ENCODE measurements around the gene CHRNA3.

CHRNA3 gene

DNA sequence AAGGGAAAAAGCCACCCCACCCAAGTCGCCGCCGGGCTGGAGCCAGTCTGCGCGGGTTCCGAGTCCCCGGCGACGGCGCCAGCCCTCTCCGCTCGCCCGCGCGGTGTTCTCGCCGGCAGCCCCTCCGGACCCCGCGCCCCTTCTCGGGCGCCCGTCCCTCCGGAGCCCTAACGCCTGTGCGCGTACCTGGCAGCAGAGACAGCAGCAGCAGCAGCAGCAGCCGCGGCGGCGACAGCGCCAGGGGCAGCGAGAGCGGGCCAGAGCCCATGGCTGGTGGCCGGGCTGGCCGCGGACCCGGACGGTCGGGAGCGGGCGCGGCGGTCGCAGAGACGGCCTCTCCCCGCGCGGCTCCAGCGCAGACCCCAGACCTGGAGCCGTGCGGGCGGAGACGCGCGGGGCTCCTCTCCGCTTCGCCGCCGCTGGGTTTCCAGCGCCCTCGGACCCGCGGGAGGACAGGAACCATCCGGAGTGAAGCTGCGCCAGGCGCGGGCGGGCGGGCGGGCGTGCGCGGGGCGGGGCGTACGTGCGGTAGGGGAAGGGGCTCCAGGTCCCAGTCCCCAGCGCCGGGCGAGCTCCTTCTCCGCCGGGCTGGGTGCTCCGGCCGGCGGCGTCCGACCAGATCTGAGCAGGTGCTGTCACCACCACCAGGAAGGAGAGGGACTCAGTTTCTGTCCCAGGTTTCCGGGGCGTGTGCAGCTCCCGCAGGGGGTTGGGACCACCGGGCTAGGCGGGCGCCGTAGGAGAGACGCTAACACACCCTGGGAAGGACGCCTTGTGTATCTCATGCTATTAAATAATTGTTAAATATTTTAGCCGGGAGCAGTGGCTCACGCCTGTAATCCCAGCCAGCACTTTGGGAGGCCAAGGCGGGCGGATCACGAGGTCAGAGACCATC lies at the start of gene CHRNA3:
Gene CHRNA3, minus strand, starts transcription at position 470 of the 895 bp plus-strand sequence. Its CDS starts 202 bp downstream, at position 268.
- DNase-seq = no peak

DNA sequence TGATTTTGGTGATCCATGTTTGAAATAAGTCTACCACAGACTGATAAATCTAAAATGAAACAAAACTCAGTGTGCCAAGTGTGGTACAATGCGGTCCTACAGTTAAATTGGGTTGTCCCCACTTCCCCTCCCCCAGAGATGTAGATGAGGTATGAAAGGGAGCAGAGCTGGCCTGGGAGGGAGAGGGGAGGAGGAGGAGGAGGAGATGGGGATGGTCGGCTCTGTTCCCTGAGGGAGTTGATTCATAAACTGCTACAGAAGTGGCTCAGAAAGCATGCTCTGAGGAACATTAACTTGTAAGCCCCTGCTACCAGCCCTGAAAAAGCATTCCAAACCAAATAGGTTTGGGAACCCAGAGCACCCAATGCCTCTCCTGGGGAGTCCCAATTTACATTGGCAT lies 48.2 kb upstream of the CHRNA3 start:
- no peak for DNase-seq

DNA sequence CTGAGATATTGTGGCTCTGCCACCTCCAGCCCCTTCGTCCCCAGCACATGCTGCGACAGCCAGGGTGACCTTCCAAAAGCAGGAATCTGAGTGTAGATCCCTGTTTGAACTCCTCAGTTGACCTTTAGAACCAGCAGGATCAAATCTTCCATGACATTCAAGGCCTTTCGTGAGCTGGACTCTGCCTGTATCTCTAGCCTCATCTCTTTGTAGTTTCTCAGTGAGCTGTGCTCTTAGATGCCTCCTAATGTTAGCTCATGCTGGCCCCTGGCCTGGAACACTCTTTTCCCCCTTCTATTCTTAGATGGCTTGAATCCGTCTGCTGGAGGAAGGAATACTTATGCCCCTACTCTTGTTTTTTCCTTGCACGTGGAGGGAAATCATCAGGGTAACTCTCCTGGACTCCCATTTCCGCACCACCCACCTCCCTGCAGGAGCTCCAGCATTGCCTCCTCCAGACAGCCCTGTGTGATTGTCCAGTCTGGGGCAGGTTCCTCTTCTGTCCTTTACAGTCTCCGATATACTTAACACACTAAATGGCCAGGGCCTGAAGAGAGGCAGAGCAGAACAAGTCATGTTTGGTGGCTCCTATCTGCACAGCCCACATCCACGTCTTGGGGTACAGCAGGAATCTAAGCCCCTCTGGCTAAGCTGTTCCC lies 46.9 kb upstream of the CHRNA3 start:
- no peak for DNase-seq

DNA sequence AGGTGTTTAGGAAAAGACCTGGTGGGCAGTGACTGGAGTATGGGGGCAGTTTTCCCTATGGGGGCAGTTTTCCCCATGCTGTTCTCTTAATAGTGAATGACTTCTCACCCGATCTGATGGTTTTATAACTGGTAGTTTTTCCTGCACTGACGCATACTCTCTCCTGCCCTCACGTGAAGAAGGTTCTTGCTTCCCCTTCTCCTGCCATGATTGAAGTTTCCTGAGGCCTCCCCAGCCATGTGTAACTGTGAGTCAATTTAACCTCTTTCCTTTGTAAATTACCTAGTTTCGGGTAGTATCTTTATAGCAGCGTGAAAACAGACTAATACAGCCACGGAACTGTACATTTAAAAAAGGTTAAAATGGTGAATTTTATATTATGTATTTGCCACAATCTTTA lies 45.2 kb upstream of the CHRNA3 start:
- DNase-seq = no peak

DNA sequence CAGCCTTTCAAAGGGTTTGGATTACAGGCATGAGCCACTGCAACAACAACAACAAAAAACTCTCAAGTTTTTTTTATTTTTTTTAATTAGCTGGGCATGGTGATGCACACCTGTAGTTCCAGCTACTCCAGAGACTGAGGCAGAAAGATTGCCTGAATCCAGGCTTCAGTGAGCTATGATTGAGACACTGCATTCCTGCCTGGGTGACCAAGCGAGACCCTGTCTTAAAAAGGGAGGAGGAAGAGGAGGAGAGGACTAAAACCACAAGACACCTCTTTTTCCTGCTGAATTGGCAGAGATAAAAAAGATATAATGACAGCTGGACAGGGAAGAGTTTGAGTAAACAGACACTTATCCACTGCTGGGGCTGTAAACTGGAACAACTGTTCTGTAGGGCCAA lies 42.9 kb upstream of the CHRNA3 start:
- DNase-seq = no peak

DNA sequence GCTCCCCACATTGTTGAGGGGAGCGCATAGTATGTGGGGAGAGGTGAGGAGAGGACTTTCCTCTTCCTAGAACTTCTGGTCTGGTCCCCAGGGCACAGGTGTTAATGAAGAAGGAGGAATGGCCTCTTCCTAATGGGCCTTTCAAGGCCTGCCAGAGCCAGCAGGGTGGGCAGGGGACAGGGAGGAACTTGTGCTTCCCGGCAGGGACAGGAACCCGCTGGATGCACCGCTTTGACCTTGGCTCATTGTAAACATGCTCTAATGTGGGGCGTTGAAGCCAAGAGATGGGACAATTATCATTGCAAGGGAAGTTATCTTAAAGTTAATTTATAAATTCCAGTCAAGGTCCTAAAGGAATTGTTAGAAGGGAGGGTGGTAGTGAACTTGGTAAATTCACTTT lies 41.2 kb upstream of the CHRNA3 start:
- DNase-seq = no peak

DNA sequence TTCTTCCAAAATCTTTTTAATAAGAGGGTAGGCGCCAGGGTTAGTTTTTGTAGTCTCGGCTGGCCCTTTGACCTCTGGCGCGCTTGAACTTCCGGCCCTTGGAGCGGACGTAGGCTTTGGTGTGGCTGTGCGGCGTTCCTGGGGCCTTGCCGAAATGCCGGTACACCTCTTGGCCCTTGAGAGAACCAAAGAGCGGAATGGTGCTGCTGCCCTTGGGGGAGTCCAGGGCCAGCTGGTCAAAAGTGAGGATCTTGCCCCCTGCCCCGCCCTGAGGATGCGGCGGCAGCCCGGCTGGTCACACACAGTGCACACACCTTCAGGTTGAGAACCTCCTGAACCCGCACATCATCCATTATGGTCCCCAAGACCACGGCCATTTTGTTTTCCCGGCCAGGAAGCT lies 40.2 kb upstream of the CHRNA3 start:
- DNase-seq = no peak

DNA sequence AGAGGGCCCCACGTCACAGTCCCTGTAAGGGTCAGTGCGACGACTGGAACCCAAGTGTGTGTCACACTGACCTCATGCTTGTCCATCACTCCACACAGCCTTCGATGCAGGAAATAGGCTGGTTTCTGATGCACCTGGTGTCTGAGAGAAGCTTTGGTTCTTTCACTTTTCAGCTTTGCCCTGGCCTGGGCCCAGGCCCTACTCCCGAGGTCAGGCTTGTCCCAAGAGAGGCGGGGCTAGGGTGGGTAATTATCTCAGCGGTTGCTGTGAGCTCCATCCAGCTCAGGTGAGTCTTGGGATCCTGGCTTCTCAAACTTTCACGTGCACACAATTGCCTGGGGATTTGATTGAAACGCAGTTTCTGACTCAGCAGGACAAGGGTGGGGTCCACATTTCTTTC lies 39.8 kb upstream of the CHRNA3 start:
- DNase-seq = no peak

DNA sequence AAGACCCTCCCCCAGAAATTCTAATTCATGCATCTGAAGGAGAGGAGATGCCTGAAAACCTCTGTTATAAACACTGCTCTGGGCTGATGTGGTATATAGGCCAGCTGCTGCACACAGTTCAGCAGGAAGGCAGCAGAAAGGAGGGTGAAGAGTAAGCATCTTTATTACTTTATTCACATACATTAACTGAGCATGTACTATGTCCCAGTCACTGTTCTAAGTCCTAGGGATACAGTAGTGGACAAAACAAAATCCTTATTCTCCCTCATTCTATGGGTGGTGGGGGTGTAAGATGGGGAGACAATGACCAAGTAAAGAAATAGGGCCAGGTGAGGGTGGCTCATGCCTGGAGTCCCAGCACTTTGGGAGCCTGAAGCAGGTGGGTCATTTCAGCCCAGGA lies 38.0 kb upstream of the CHRNA3 start:
- DNase-seq = no peak

DNA sequence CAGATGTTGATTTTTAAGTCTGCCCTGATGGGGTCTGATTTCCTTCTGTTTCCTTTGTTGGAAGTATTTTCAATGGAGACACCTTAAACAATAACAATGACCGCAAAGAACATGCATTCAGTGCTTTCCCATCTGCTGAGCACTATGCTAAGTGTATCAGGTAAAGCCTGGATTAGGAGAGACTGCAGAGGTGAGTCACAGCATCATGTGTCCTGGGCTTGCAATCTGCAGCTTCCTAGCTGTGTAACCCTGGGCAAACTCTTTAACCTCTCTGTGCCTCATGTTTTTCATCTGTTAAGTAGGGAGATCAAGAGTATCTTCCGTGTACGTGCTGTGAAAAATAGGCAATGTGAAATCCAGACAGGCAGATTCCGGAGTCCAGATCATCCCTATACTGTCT lies 33.5 kb upstream of the CHRNA3 start:
- DNase-seq = no peak

DNA sequence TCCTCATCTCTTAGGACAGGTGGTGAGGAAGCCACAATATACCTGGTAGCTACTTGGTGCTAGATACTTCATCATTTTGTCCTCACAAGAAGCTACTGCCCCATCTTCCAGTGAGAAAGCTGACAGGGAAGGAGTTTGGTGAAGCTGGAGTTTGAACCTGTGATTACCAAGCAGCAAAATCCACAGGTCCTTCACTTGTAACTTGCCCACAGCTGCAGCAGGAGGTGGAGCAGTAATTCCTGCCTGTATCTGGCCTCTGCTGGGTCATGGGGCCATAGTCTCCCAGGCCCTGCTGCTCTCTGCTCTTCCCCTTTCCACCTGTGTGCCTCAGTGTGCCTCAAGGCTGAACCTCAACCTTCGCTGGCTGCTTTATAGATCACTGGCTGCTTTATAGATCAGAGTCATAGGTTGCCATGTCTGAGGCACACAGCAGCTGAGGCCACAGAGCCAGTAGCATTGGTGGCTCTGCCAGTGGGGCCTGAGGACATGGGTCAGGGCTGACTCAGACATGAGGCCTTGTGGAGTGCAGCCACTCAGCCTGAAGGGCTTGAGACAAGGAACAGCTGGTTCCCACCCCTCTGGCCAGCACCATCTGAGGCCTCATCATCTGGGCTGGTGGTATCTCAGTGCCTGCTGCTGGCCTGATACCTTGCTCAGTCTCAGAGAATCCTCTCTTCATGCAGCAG lies 31.3 kb upstream of the CHRNA3 start:
- no peak for DNase-seq

DNA sequence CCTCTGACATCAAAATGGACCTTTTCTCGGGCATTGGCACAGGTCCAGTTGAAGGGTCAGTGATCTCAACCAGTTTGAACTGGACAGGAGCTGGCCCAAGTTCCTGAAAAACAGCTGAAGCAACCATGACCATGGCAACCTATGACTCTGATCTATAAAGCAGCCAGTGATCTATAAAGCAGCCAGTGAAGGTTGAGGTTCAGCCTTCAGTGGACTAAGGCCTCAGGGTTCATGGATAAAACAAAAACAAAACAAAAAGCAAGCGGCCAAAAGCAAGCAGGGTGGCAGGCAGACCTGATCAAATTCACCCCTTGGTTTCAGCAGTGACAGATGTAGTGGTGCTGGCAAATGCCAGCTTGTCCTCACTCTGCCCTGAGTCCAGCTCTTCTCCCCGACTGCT lies 30.2 kb upstream of the CHRNA3 start:
- DNase-seq = no peak

DNA sequence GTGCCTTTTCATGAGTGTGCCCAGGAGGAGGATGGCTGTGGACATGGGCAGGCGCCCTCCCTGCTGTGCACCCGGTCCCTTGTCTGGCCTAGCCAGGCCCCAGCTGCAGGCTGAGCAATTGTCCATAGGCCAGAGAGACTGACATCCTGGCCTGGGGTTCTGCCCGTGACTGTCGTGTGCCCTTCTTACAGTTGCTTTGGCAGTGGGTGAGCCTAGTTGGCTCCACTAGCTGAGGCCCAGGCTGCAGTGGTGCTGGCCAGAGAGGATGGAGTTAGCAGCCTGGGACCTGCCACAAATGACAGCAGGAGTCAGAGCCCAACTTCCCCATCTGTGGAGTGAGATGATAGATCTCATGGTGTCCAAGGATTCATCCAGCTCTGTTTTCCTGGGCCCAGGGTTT lies 29.2 kb upstream of the CHRNA3 start:
- no peak for DNase-seq

DNA sequence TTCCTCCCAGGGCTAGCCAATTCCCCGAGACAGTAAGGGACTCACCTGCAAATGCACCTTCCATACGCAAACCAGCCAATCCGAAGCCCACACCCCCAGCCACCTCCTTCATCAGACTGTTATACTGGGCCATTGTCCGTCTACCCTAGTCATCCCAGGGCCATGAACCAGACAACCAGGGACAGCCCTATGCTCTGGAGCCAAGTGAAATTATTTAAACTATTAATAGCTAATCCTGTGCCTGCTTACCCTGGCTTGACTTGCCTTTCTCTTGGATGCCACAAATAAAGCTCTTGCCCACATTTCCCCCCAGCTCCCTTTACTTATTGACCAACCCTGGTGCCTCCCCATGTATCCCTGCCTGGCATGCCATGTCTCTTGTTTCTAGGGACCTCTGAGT lies 24.2 kb upstream of the CHRNA3 start:
- DNase-seq = no peak

DNA sequence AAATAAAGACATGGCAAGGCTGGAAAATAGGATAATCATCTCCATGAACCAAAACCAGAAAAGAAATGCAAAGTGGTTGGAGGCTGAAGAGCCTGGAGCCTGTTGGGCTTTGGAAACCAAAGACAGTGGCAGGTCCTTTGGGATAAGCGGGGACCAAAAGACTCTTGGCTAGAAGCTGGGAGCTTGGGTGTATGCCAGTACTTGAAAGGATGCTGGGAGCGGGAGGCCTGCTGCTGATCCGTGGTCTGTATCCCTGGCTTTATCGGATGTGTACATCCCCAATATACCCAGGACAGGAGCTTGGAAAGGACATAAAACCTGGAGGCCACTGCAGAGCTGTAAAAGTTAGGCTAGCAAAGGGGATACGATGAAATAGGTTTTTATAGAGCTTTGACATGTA lies 21.5 kb upstream of the CHRNA3 start:
- peak; percentile 34 for DNase-seq

DNA sequence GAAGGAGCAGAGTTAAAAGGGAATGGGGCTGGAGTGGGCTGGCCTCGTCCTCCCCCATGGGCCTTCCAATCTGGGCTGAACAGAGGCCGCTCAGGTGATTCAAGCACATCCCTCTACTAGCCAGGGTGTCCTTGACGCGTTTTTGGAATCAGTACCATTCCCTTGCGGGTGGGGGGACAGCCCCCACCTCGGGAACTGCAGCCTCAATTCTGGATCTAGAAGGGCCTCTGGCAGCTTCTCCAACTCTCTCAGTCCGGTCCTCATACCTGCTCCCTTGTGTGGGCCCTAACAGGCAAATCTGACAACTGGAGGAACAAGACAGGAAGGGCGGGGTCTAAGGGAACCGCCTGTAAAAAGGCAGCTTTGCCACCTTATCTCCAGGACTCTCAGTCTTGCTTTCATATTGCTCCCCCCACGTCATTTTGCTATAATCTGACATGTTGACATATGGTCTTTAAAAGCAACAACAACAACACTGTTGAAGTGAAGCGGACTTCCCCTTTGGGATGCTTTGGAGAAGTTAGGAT lies 21.0 kb upstream of the CHRNA3 start:
- DNase-seq = no peak

DNA sequence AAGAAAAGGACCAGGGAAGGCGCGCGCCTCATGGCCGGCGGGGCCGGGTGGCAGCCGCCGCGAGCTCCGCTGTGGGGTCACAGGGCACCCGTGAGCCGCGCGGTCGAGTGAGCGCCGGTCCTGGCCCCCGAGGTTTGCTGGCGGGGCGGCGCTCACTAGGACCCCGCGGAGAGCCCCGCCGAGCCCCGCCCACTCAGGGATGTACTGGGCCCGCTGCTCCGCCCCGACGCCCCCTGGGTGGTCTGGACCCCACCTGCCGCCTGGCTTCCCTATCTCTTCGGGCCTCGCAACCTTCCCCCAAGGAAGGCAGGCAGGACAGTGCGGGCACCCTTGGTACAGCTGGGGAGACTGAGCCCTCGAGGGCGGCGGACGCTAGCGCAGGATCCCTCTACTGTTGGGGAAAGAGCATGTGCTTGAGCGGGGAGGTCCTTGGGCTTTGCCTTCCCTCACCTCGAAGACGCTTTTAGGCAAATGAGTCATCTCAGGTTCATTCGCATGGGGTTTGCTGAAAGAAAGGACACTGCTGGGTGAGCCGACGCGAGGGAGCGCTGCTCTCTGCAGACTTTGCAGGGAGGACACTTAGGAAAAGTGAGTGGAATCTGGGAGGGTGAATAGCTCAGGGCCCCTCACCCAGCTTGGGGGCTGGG lies 20.4 kb upstream of the CHRNA3 start, which contains the start of gene CHRNB4:
Gene CHRNB4, minus strand, starts transcription at position 109 of the 647 bp plus-strand sequence. Its CDS starts 77 bp downstream, at position 32.
- peak; percentile 62 for DNase-seq

DNA sequence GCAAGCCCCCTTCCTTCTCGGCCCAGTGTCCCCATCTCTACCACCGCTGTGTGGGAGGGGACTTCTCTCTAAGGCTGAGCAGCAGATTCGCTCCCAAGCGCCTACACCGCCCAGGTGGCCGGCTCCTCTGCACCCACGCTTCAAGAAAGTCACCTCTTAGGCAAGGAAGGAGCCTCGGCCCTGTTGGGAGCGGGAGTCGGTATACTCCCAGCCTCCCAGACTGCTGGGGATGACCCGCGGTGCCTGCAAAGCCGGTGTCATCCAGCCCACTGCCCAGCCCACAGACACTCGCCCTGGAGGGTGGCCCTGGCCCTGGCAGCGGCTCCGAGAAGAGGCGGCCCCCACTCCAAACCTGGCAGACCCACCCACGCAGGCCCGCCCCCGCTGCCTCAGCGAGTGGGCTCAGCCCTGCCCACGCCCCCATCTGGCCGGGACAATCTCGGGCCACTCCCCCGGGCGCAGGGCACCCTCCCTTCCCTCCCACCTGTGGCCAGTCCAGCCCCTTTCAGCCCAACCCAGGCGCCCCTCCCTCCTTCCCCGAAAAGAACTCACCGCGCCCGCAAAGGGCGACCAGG lies 19.8 kb upstream of the CHRNA3 start:
- peak; percentile 24 for DNase-seq

DNA sequence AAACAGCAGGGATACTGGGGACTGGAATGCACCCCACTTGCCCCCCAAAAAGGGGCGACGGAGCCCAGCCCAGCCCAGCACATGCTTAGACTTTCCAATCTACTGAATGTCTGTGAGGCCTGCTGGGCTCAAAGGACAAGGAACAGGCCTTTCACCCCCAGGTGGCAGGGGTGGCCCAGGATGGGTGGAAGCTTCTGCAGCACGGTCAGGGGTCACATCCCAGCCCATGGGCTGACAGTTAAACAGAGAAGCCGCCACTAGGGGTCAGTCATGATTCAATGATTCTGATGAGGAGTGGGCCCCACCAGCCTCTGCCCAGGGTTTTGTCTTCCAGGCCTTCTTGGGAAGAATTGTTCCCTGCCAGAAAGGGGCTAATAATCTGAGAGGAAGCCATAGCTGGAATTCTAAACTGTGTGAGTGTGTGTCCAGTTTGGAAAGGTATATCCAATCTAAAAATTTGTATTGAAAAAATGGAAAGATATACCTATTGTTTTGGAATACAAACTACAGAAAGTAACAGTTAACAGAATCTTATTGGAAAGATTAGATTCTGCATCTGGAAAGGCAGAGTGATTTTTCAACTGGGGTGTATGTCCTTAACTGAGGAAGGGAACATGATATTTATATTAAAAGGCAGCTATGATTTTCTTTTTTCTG lies 18.0 kb upstream of the CHRNA3 start:
- peak; percentile 75 for DNase-seq

DNA sequence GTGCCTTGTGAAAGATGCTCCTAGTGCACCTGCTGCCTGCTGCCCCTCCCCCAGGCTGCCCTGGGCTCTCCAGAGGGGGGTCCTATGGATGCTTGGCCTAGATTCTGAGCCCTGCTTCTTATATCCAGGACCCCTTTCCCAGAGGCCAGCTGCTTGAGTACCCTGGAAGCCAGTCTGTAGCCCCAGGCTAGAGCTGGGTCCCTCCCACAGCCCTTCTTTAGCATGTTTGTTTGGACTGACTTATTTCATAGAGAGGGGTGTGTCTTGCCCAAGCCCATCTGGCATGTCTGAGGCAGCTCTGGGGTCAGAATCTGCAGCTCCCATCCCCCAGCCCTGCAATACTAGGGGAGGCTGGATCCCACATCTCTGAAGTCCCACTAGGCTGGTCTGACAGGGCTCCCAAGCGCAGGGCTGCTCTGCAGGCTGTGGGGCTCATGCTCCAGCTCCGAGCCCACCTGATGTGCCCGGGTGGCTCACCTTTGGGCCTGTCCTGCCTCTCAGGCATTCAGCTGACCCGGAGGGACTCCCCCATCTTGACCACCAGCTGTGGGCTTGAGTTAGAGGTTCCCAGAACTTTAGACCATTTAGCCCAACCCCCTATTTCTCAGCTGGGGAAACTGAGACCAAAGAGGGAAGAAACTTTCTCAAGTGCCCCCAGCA lies 17.1 kb upstream of the CHRNA3 start:
- no peak for DNase-seq

DNA sequence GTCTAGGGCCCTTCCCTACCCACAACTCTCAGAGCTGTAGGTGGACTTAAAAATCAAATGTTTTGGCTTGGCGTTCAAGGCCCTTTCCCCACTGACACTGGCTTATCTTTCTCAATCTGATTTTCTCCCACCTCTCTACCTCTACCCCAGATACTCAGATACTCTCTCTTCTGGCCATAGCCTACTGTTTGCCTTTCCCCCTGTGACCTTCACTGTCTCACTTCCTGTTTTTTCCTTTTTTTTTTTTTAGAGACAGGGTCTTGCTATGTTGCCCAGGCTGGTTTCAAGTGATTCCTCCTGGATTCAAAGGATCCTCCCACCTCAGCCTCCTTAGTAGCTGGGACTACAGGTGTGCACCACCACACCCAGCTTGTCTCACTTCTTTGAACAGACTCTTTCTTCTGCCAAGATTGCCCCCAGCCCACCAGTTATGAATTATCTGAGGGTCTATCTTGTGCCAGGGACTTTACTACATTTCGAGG lies 15.6 kb upstream of the CHRNA3 start:
- no peak for DNase-seq
